Tibial artery (tissue), 4 donors: ENCODE measurements around the gene TCP11L2.

ENCODE experiments used
- DNase-seq, 2 donors: peaks; one replicate each; pipeline ENCODE4 v3.0.0-alpha.2; 2019
- H3K27ac ChIP-seq, 2 donors: fragments of 200-600 bp; sonication (generic) in 1 of 2; 1 replicate in 1 of 2; 2 replicates in 1 of 2; pipeline ENCODE4 v1.5.1; 2018 to 2019; ENCODE audit warnings: mild to moderate bottlenecking in 1 of 2
- H3K27me3 ChIP-seq, 2 donors: fragments of 200-600 bp; sonication (generic) in 1 of 2; one replicate each; pipeline versions ENCODE4 v1.5.1 to v1.6.0; 2016 to 2019
- H3K36me3 ChIP-seq, 3 donors: fragments of 200-600 bp; sonication (generic) in 2 of 3; one replicate each; pipeline ENCODE4 v1.5.1; 2016 to 2019; ENCODE audit warnings: mild to moderate bottlenecking in 2 of 3
- H3K4me1 ChIP-seq, 4 donors: fragments of 200-600 bp; sonication (generic) in 2 of 4; 1 replicate in 3 of 4; 2 replicates in 1 of 4; pipeline ENCODE4 v1.5.1; 2016 to 2019
- H3K4me3 ChIP-seq, 2 donors: fragments of 200-600 bp; sonication (generic) in 1 of 2; 1 replicate in 1 of 2; 2 replicates in 1 of 2; pipeline ENCODE4 v1.5.1; 2018 to 2019; ENCODE audit warnings: mild to moderate bottlenecking in 2 of 2
- H3K9me3 ChIP-seq, 3 donors: fragments of 200-600 bp; sonication (generic) in 1 of 3; one replicate each; pipeline ENCODE4 v1.5.1; 2016 to 2019
- intact Hi-C: fragments of 100-400 bp; cut with DNase I; formaldehyde crosslinking; loops from one replicate; pipeline ENCODE4 v1.15.0; 2023; ENCODE audit warnings: low total_unique reads
- TF ChIP-seq, protein P1 (sequence below), 2 experiments: fragments of 200-600 bp in 1 of 2; fragments of 450-650 bp in 1 of 2; IDR thresholded peaks; one replicate each; pipeline ENCODE4 v1.5.1; 2017 to 2019; ENCODE audit warnings: antibody characterized with exemption in 2 of 2, mild to moderate bottlenecking in 1 of 2, moderate library complexity in 1 of 2

Gene TCP11L2

DNA sequence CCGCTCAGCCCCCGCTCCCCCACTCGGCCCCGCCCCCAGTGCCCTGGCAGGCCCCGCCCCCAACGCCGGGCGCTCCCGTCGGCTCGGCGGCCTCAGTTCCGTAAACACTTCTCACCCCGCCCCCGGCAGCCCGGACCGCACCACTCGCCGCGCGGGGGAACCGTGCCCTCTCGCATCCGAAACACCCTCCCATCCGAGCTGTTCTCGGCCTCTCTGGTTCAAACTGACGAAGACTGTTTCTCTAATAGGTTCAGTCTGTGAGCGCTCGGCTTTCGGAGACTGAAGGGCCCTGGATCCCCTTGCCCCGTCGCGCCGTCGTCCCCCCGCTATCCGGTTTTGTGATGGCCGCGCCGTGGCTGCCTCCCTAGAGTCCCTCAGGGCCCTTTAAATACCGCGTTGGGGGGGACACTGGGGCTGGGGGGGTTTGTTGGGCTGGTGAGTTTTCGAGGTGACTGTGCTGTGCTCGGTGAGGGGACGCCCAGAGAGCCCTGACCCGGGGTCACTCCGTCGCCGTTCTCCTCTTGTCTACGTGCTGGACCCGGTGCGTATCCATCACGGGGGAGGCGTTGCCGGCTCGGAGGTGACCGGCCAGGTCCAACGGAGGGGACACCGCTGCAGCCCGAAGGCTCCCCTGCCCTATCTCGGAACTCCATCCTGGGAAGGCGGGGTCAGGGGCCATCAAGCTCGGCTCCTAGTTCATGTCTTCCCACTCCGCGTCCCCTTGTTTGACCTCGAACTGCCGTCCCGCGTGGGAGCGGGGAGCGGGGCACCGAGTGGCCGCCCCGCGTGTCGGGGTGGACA, at the start of gene TCP11L2:
Gene TCP11L2, plus strand, starts transcription at position 333 of the 801 bp plus-strand sequence. CDS start 8,343 bp downstream, outside the sequence.
- TF ChIP-seq, protein P1, sequence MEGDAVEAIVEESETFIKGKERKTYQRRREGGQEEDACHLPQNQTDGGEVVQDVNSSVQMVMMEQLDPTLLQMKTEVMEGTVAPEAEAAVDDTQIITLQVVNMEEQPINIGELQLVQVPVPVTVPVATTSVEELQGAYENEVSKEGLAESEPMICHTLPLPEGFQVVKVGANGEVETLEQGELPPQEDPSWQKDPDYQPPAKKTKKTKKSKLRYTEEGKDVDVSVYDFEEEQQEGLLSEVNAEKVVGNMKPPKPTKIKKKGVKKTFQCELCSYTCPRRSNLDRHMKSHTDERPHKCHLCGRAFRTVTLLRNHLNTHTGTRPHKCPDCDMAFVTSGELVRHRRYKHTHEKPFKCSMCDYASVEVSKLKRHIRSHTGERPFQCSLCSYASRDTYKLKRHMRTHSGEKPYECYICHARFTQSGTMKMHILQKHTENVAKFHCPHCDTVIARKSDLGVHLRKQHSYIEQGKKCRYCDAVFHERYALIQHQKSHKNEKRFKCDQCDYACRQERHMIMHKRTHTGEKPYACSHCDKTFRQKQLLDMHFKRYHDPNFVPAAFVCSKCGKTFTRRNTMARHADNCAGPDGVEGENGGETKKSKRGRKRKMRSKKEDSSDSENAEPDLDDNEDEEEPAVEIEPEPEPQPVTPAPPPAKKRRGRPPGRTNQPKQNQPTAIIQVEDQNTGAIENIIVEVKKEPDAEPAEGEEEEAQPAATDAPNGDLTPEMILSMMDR (IDR thresholded peaks at IDR 0.05): no peak
- no peaks in the 10 kb centered on the region for H3K9me3 ChIP-seq
- peaks cover 4 to 41% (median 27%) of the 10 kb centered on the region in 4 donors for H3K4me1 ChIP-seq
- intact Hi-C loops: loop anchor here (2.0 to 10.0 kb wide), 2 partner anchors 52 to 56 kb away; partner anchors contain the start of gene POLR3B
- DNase-seq: peak; percentile 88 to 94
- peak within 1 kb of the TSS; percentile 81 to 97 for H3K4me3 ChIP-seq
- H3K27ac ChIP-seq: peak within 1 kb of the TSS; percentile 88 to 97
- H3K27me3 ChIP-seq: no peaks in the 10 kb centered on the region
- H3K36me3 ChIP-seq: no peaks in the 10 kb centered on the region

DNA sequence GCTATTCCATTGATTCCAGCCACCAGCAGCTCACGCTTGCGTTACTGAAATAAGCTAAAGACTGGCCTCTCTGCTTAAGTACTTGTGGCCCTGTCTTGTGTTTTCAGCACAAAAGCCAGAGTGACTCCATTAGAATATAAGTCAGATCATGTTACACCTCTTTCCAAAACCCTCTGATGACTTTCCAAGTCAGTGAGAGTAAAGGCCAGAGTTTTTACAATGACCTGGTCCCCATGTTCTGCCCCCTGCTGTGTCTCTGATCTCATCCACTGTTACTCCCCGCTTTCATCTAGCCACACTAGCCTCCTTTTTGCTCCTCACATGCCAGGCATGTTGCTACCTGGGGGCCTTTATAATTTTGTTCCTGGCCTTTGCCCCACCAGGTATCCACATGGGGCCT, 47.8 kb upstream of the TCP11L2 start:
- no peaks in the 10 kb centered on the region for H3K27me3 ChIP-seq
- no peaks in the 10 kb centered on the region for H3K9me3 ChIP-seq
- no peak for DNase-seq
- no peak overlapping the region for H3K4me3 ChIP-seq
- H3K36me3 ChIP-seq: no peaks in the 10 kb centered on the region
- H3K27ac ChIP-seq: no peak overlapping the region
- TF ChIP-seq, protein P1 (IDR thresholded peaks at IDR 0.05): no peak
- peaks cover 0 to under 1% (median 0%) of the 10 kb centered on the region in 4 donors for H3K4me1 ChIP-seq
- intact Hi-C loops: no loop called here

DNA sequence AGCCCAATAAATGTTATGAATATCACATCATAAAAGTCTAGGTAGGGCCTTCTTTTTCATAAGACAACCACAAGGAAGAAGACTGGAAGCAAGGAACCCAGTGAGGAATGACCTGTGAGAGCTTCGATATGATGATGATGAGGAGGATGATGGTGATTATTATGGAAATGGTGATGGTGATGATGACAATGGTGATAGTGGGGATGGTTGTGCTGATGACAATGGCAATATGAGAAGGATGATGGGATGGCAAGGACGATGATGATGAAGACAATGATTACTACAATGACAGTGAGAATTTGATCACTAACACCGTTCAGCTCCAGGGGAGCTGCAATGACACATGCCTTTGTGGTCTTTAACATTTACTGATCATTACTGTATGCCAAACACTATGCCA, 47.0 kb upstream of the TCP11L2 start:
- no peaks in the 10 kb centered on the region for H3K27me3 ChIP-seq
- H3K4me1 ChIP-seq: no peaks in the 10 kb centered on the region
- no peaks in the 10 kb centered on the region for H3K9me3 ChIP-seq
- TF ChIP-seq, protein P1 (IDR thresholded peaks at IDR 0.05): no peak
- no peaks in the 10 kb centered on the region for H3K36me3 ChIP-seq
- no peak for DNase-seq
- H3K27ac ChIP-seq: no peak overlapping the region
- intact Hi-C loops: no loop called here
- no peak overlapping the region for H3K4me3 ChIP-seq

DNA sequence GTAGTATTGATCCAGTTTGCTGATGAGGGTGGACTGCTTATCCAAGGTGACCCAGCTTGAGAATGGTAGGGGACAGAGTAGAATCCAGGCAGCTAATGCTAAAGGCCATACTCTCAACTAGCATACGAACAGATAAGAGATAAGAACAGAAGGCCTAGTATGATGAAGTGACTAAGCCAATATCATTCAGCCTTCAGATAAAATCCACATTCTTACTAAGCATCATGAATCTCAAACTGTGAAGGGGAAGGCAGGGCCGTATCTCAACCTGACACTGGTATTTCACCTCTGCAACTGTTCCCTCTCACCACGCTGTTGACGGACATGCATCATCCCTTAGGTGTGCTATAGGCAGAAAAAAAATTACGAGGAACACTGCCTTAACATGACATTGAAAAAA, 46.6 kb upstream of the TCP11L2 start:
- no peak for DNase-seq
- intact Hi-C loops: no loop called here
- Histone ChIP-seq H3K9me3 (no peaks in the 10 kb centered on the region), H3K27ac (no peak overlapping the region), H3K4me1 (no peaks in the 10 kb centered on the region), H3K27me3 (no peaks in the 10 kb centered on the region), H3K36me3 (no peaks in the 10 kb centered on the region), H3K4me3 (no peak overlapping the region)
- TF ChIP-seq, protein P1 (IDR thresholded peaks at IDR 0.05): no peak

DNA sequence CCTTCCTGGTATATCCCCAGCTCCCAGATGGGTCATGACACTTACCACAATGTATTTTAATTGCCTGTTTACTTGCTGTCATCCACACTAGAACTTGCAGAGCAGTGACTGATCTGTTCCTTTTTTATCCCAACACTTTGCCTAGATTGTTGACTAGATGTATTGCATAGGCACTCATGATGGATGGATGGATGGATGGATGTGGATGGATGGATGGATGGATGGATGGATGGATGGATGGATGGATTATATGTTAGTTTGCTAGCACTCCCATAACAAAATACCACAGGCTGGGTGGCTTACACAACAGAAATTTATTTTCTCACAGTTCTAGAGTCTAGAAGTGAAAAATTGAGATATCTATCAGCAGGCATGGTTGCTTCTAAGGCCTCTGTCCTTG, 46.0 kb upstream of the TCP11L2 start:
- DNase-seq: no peak
- intact Hi-C loops: no loop called here
- H3K27ac ChIP-seq: no peak overlapping the region
- TF ChIP-seq, protein P1 (IDR thresholded peaks at IDR 0.05): no peak
- H3K4me1 ChIP-seq: no peaks in the 10 kb centered on the region
- no peak overlapping the region for H3K4me3 ChIP-seq
- no peaks in the 10 kb centered on the region for H3K36me3 ChIP-seq
- no peaks in the 10 kb centered on the region for H3K9me3 ChIP-seq
- no peaks in the 10 kb centered on the region for H3K27me3 ChIP-seq
